HCT116 (cell line): ENCODE measurements around the gene SLC22A23. TPM values are rescaled to one million over a fixed set of nuclear protein-coding genes. Genes with fewer than 3 reads are reported as not detected.
A peak's percentile ranks its signal among the peaks of the same experiment; 100 is the strongest.

ENCODE experiments used
- ATAC-seq: fragments of 200-7000 bp; cut with Tn5 transposase; 2 replicates; pipeline ENCODE4 v1.9.1; 2020; ENCODE audit warnings: mild to moderate bottlenecking, moderate library complexity
- BruUV-seq: library from RNA; stranded (reverse); fragments of 400-500 nt; replicated peaks from 2 replicates; lab custom pipeline; 2021; lab: Mats Ljungman, UMichigan
- CTCF ChIA-PET: fragments of 300-600 bp; sonication (Branson Sonifier 250); formaldehyde crosslinking; loops from one replicate; lab custom pipeline; 2021; ENCODE audit warnings: antibody characterized with exemption; lab: Charles Lee
- POLR2A ChIA-PET: fragments of 300-600, 350-600 bp; sonication (Branson Sonifier 250); formaldehyde crosslinking; loops from one replicate; lab custom pipeline; 2021; ENCODE audit warnings: antibody characterized with exemption; lab: Charles Lee
- RAD21 ChIA-PET, 2 experiments: fragments of 300-600 bp; sonication (Branson Sonifier 250); formaldehyde crosslinking; loops; one replicate each; lab custom pipeline; 2023; ENCODE audit warnings: low total read pairs in 2 of 2; ENCODE audit not compliant: uncharacterized antibody in 2 of 2, unreplicated experiment in 2 of 2, low non-redundant PET in 1 of 2; lab: Charles Lee
- DNase-seq: peaks from one replicate; pipeline ENCODE4 v3.0.0-alpha.2; 2010; ENCODE audit warnings: low read depth, low spot score
- H2AFZ ChIP-seq: fragments of 200-600 bp; shearing (Covaris generic), sonication (generic); 2 replicates; pipeline ENCODE4 v1.6.1; 2017; ENCODE audit warnings: low read depth, mixed run types, mixed read lengths, antibody characterized with exemption, low read length; ENCODE audit not compliant: poor library complexity, severe bottlenecking
- H3K27ac ChIP-seq: 2 replicates; pipeline ENCODE4 v1.5.1; 2012; ENCODE audit warnings: low read depth, low read length
- H3K27me3 ChIP-seq: fragments of 200-600 bp; sonication (generic); 2 replicates; pipeline ENCODE4 v1.6.1; 2016; ENCODE audit warnings: mixed run types, low read length, mixed read lengths; ENCODE audit not compliant: insufficient read depth
- H3K36me3 ChIP-seq, 2 experiments: fragments of 200-500 bp in 1 of 2; fragments of 200-600 bp in 1 of 2; sonication (Bioruptor generic) in 1 of 2; sonication (generic) in 1 of 2; 2 replicates each; pipeline versions ENCODE4 v1.5.1 to v1.6.1; 2014 to 2016; ENCODE audit warnings: low read length in 2 of 2, inconsistent platforms in 1 of 2, mixed read lengths in 1 of 2, mixed run types in 1 of 2; ENCODE audit not compliant: insufficient read depth in 2 of 2, control insufficient read depth in 1 of 2
- H3K4me1 ChIP-seq, 2 experiments: fragments of 200-600 bp in 1 of 2; sonication (generic) in 1 of 2; 2 replicates each; pipeline versions ENCODE4 v1.5.1 to v1.6.1; 2012 to 2017; ENCODE audit warnings: low read length in 2 of 2, inconsistent platforms in 1 of 2, mild to moderate bottlenecking in 1 of 2, mixed read lengths in 1 of 2, mixed run types in 1 of 2, moderate library complexity in 1 of 2; ENCODE audit not compliant: insufficient read depth in 2 of 2, control insufficient read depth in 1 of 2
- H3K4me2 ChIP-seq: fragments of 200-600 bp; sonication (generic); 2 replicates; pipeline ENCODE4 v1.6.1; 2017; ENCODE audit warnings: mixed run types, low read length, mixed read lengths
- H3K4me3 ChIP-seq, 2 experiments: fragments of 200-600 bp in 1 of 2; sonication (generic) in 1 of 2; replicated peaks in 1 of 2; 2 replicates each; pipeline ENCODE4 v1.5.1; 2011 to 2016; ENCODE audit warnings: low read length in 2 of 2, control low read depth in 1 of 2, low read depth in 1 of 2, mild to moderate bottlenecking in 1 of 2, mixed read lengths in 1 of 2, mixed run types in 1 of 2
- H3K79me2 ChIP-seq: fragments of 200-600 bp; sonication (generic); 2 replicates; pipeline ENCODE4 v1.6.1; 2017; ENCODE audit warnings: mild to moderate bottlenecking, mixed run types, low read length, moderate library complexity, mixed read lengths; ENCODE audit not compliant: insufficient read depth
- H3K9ac ChIP-seq: fragments of 200-600 bp; sonication (generic); 2 replicates; pipeline ENCODE4 v1.6.1; 2016; ENCODE audit warnings: low read length, mixed read lengths
- H3K9me2 ChIP-seq: fragments of 200-600 bp; sonication (generic), shearing (Covaris generic); 2 replicates; pipeline ENCODE4 v1.6.1; 2017; ENCODE audit warnings: mixed run types, mild to moderate bottlenecking, moderate library complexity; ENCODE audit not compliant: insufficient read depth
- H3K9me3 ChIP-seq, 2 experiments: fragments of 200-500 bp in 1 of 2; fragments of 200-600 bp in 1 of 2; sonication (Bioruptor generic) in 1 of 2; sonication (generic) in 1 of 2; 2 replicates each; pipeline ENCODE4 v1.6.1; 2014 to 2017; ENCODE audit warnings: low read length in 2 of 2, mixed read lengths in 2 of 2, inconsistent platforms in 1 of 2, low read depth in 1 of 2, mild to moderate bottlenecking in 1 of 2, mixed run types in 1 of 2, moderate library complexity in 1 of 2; ENCODE audit not compliant: control insufficient read depth in 1 of 2, insufficient read depth in 1 of 2
- H4K20me1 ChIP-seq: fragments of 200-600 bp; sonication (generic), shearing (Covaris generic); 2 replicates; pipeline ENCODE4 v1.6.1; 2017; ENCODE audit warnings: mixed run types, mild to moderate bottlenecking, moderate library complexity; ENCODE audit not compliant: insufficient read depth
- CEBPB ChIP-seq: IDR thresholded peaks from 2 replicates; pipeline ENCODE4 v1.6.1; 2012; ENCODE audit warnings: low read depth
- CTCF ChIP-seq, 3 experiments: fragments of 200-600 bp in 1 of 3; sonication (generic) in 1 of 3; IDR thresholded peaks in 2 of 3; conservative IDR thresholded peaks in 1 of 3; 2 replicates each; pipeline ENCODE4 v1.5.1; 2012 to 2017; ENCODE audit warnings: low read depth in 2 of 3, low read length in 2 of 3, antibody characterized with exemption in 1 of 3, borderline replicate concordance in 1 of 3, control low read depth in 1 of 3, mild to moderate bottlenecking in 1 of 3, mixed read lengths in 1 of 3, mixed run types in 1 of 3, moderate library complexity in 1 of 3; ENCODE audit not compliant: insufficient read depth in 1 of 3
- EGR1 ChIP-seq: IDR thresholded peaks from 2 replicates; pipeline ENCODE4 v1.6.1; 2012; ENCODE audit warnings: low read depth
- FOSL1 ChIP-seq: IDR thresholded peaks from 2 replicates; pipeline ENCODE4 v1.6.1; 2012; ENCODE audit warnings: low read depth
- POLR2A ChIP-seq: IDR thresholded peaks from 2 replicates; pipeline ENCODE4 v1.7.0; 2011; ENCODE audit warnings: borderline replicate concordance; ENCODE audit not compliant: insufficient read depth, insufficient read length; ENCODE audit errors: extremely low read depth
- POLR2AphosphoS5 ChIP-seq: IDR thresholded peaks from 2 replicates; pipeline ENCODE4 v1.6.1; 2011; ENCODE audit warnings: mild to moderate bottlenecking, low read depth, low read length, moderate library complexity
- RAD21 ChIP-seq: IDR thresholded peaks from 2 replicates; pipeline ENCODE4 v1.6.1; 2012; ENCODE audit warnings: low read depth, mild to moderate bottlenecking
- SIN3A ChIP-seq: IDR thresholded peaks from 2 replicates; pipeline ENCODE4 v1.6.1; 2012; ENCODE audit warnings: low read depth
- TCF7L2 ChIP-seq: IDR thresholded peaks from 2 replicates; pipeline ENCODE4 v1.7.0; 2011; ENCODE audit warnings: borderline replicate concordance, inconsistent platforms; ENCODE audit not compliant: insufficient read depth, insufficient read length; ENCODE audit errors: extremely low read depth
- YY1 ChIP-seq: IDR thresholded peaks from 2 replicates; pipeline ENCODE4 v1.6.1; 2011; ENCODE audit warnings: low read length, low read depth, moderate library complexity, mild to moderate bottlenecking; ENCODE audit not compliant: insufficient replicate concordance; ENCODE audit errors: extremely low read depth
- ZFX ChIP-seq: fragments of 450-650 bp; IDR thresholded peaks from 2 replicates; pipeline ENCODE4 v1.6.1; 2017
- intact Hi-C: fragments of 100-400 bp; cut with micrococcal nuclease; formaldehyde crosslinking; loops from 2 replicates; pipeline ENCODE4 v1.10.0; 2022
- total RNA-seq: library from RNA; stranded (reverse); gene quantifications from one replicate; pipeline ENCODE4 v1.2.1, GENCODE V29; 2021; ENCODE audit not compliant: unreplicated experiment
- TF ChIP-seq, protein P1 (sequence below): IDR thresholded peaks from 2 replicates; pipeline ENCODE4 v1.6.1; 2011; ENCODE audit warnings: mild to moderate bottlenecking, low read length, moderate library complexity; ENCODE audit not compliant: insufficient replicate concordance; ENCODE audit errors: extremely low read depth
- TF ChIP-seq, protein P2 (sequence below): IDR thresholded peaks from 2 replicates; pipeline ENCODE4 v1.6.1; 2012

SLC22A23 gene
- total RNA-seq, 1 experiment from 2014 or later: 11.5 TPM

- Histone ChIP-seq H3K79me2 (no peaks in the 10 kb centered on the region; the same call in none of the 2 replicates), H3K4me1 (peaks cover 14 to 40% of the 10 kb centered on the region in 2 experiments; a peak in 3 of 4 replicates), H4K20me1 (no peaks in the 10 kb centered on the region), H3K27me3 (no peaks in the 10 kb centered on the region), H3K9me2 (no peaks in the 10 kb centered on the region), H3K27ac (no peak overlapping the region), H3K9me3 (no peaks in the 10 kb centered on the region)
- POLR2A ChIA-PET: no interaction called here
- no peak for ATAC-seq
- intact Hi-C loops: no loop called here
- TF ChIP-seq POLR2A (no peak), YY1 (no peak), POLR2AphosphoS5 (no peak), CEBPB (no peak), FOSL1 (no peak), RAD21 (no peak), CTCF (IDR thresholded peaks at IDR 0.05 in 2 of 3, conservative IDR thresholded peaks at IDR 0.05 in 1 of 3; ENCODE audit: borderline replicate concordance in 1 of 3, insufficient read depth in 1 of 3, low read depth in 2 of 3, low read length in 2 of 3) (no peak), TCF7L2 (no peak), ZFX (no peak), SIN3A (no peak), EGR1 (no peak)
- TF ChIP-seq, protein P1, sequence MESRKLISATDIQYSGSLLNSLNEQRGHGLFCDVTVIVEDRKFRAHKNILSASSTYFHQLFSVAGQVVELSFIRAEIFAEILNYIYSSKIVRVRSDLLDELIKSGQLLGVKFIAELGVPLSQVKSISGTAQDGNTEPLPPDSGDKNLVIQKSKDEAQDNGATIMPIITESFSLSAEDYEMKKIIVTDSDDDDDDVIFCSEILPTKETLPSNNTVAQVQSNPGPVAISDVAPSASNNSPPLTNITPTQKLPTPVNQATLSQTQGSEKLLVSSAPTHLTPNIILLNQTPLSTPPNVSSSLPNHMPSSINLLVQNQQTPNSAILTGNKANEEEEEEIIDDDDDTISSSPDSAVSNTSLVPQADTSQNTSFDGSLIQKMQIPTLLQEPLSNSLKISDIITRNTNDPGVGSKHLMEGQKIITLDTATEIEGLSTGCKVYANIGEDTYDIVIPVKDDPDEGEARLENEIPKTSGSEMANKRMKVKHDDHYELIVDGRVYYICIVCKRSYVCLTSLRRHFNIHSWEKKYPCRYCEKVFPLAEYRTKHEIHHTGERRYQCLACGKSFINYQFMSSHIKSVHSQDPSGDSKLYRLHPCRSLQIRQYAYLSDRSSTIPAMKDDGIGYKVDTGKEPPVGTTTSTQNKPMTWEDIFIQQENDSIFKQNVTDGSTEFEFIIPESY: no peak
- TF ChIP-seq, protein P2, sequence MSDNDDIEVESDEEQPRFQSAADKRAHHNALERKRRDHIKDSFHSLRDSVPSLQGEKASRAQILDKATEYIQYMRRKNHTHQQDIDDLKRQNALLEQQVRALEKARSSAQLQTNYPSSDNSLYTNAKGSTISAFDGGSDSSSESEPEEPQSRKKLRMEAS: no peak
- TF ChIP-seq, all 23 proteins: peak for 0
- no peak for DNase-seq
- RAD21 ChIA-PET: no interaction called here
- CTCF ChIA-PET: interaction anchor here (1.0 to 1.6 kb wide), 2 partner anchors 10 to 14 kb away, joined by 3 read pairs; partner anchors contain the start of gene SLC22A23
- no peak overlapping the region for H3K9ac ChIP-seq
- peak overlapping the region; percentile 52 for H3K4me2 ChIP-seq
- H3K4me3 ChIP-seq: no peak overlapping the region
- H2AFZ ChIP-seq: no peak overlapping the region
- BruUV-seq: no TSS peak
- no peaks in the 10 kb centered on the region for H3K36me3 ChIP-seq
Measured at GRCh38 chr6:3443221-3443515, 13.7 kb downstream of the SLC22A23 start.
